ENCODE results near the gene ZNF692.
A peak's percentile ranks its signal among the peaks of the same experiment; 100 is the strongest.

The ZNF692 gene, protein sequence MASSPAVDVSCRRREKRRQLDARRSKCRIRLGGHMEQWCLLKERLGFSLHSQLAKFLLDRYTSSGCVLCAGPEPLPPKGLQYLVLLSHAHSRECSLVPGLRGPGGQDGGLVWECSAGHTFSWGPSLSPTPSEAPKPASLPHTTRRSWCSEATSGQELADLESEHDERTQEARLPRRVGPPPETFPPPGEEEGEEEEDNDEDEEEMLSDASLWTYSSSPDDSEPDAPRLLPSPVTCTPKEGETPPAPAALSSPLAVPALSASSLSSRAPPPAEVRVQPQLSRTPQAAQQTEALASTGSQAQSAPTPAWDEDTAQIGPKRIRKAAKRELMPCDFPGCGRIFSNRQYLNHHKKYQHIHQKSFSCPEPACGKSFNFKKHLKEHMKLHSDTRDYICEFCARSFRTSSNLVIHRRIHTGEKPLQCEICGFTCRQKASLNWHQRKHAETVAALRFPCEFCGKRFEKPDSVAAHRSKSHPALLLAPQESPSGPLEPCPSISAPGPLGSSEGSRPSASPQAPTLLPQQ

DNA sequence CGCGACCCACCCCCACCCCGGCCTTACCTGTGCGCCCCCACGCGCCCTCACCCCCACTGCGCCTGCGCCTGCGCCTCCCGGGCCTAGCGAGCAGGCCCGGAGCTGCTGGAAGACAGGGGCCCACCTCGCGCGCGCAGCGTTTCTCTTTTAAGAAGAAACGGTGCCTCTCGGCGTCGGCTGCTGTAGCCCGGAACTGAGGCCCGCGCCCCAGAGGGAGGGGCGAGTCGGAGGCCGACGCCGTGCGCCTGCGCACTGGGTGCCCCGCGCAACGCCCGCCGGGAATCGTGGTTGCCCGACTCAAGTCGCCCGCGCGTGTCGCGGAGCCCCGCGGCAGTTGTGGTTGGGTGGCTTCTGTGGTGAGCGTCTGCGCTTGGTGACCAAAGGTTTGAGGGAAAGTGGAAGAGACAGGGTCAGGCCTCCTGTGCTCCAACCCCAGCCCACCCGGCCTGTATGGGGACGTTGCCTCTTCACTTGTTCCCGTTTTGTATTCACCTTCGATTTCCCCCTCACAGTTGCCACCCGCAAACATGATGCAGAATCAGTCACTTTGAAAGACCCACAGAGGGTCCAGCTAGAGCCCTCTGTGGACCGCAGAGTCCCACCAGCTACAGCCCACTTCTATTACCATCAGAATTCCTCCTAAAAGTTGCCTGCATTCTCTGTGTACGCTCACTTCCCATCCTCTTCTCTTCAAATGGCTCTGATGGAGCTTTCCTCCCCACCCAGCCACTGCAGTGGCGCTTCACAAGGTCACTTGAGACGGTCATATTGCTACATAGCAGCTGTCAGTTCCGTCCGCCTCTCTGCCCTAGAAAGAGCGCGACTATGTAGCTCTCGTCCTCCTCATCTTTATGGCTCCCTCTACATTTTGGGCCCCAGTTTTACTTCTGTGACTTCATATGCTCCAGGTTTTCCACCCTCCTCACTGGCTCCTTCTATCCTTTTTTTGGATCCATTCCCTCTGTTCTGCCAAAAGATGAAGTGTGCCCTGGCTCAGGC lies at the start of gene ZNF692:
TSS of gene ZNF692 (minus strand) at position 195 of the 999 bp plus-strand sequence. CDS start 776 bp downstream, outside the sequence.
- H3K4me3 ChIP-seq: peak within 1 kb of the TSS; percentile 47
- H3K9me3 ChIP-seq: no peaks in the 10 kb centered on the region
- no peaks in the 10 kb centered on the region; the same call in 1 of the 2 replicates for H3K27me3 ChIP-seq (ENCODE audit: low read depth)
- in situ Hi-C loops (cut with MboI; ENCODE audit: low sequenced_read_pairs): no loop called here
- H3K36me3 ChIP-seq (replicated peaks): peaks cover 23% of the 10 kb centered on the region
- peaks cover 14% of the 10 kb centered on the region for H3K4me1 ChIP-seq
- DNase-seq (ENCODE audit: low spot score in 2 of 2): peak; percentile 93 to 97

DNA sequence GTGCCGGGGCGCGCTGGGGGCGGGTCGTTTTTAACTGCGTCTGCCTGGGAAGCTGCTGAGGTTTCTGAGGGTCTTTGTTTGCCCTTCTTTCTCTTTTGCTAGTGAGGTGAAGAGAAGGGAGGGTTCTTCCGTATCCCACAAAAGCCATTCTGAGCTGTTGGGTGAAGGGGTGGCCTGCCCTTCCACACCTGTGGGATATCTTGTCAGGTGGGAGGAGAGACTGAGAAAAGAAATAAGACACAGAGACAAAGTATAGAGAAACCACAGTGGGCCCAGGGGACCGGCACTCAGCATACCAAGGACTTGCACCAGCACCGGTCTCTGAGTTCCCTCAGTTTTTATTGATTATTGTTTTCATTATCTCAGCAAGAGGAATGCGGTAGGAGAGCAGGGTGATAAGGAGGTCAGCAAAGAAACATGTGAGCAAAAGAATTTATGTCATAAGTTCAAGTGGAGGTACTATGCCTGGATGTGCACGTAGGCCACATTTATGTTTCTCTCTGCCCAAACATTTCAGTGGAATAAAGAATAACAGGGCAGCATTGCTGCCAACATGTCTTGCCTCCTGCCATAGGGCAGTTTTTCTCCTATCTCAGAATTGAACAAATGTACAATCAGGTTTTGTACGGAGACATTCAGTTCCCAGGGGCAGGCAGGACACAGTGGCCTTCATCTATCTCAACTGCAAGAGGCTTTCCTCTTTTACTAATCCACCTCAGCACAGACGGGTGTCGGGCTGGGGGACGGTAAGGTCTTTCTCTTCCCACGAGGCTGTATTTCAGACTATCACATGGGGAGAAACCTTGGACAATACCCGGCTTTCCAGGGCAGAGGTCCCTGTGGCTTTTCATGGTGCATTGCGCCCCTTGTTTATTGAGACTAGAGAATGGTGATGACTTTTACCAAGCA lies 48.1 kb upstream of the ZNF692 start:
- DNase-seq (ENCODE audit: low spot score in 2 of 2): no peak
- H3K36me3 ChIP-seq (replicated peaks): no peaks in the 10 kb centered on the region
- in situ Hi-C loops (cut with MboI; ENCODE audit: low sequenced_read_pairs): no loop called here
- H3K4me1 ChIP-seq: peaks cover 8% of the 10 kb centered on the region
- H3K4me3 ChIP-seq: peak overlapping the region; percentile 36
- H3K9me3 ChIP-seq: no peaks in the 10 kb centered on the region
- no peaks in the 10 kb centered on the region; the same call in 1 of the 2 replicates for H3K27me3 ChIP-seq (ENCODE audit: low read depth)

DNA sequence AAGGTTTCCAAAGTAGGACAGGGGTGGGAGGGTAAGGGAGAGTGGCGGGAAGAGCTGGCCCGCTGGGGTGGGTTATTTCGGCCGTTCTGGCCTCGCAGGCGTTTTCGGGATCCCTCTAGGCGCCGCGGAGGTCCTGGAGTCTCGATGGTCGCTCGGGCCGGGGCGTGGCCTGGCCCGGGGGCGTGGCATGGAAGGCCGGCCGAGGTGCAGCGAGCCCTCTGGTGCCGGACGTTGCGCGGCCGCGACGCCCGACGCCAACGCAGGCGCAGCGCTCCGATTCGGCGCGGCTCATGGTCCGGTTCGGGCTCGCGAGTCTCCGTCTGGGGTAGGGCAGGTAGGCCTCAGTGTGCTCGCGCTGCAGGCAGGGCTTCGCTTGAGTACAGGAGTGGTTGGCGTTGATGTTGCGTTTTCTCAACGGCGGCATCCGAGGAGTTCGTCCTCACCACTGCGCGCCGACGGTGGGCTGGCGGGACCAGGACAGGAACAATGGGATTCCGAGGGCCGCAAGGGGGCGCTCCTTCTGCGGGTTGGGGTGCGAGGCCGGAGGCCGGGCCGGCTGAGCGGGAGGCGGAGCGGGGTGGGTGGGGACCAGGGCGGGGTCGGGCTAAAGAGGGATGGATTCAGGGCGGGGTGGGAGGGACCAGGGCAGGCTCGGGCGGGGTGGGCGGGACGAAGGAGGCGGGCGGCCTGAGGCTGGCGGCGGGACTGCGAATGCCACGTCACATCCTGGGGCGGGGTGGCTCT lies 47.3 kb upstream of the ZNF692 start, which contains the start of gene PGBD2:
TSS of gene PGBD2 (plus strand) at position 227 of the 744 bp plus-strand sequence. CDS start 7,628 bp downstream, outside the sequence.
- Histone ChIP-seq H3K9me3 (no peaks in the 10 kb centered on the region), H3K27me3 (ENCODE audit: low read depth) (peaks cover 7% of the 10 kb centered on the region), H3K36me3 (replicated peaks) (no peaks in the 10 kb centered on the region), H3K4me3 (peak within 1 kb of the TSS; percentile 59), H3K4me1 (peaks cover 8% of the 10 kb centered on the region)
- in situ Hi-C loops (cut with MboI; ENCODE audit: low sequenced_read_pairs): no loop called here
- DNase-seq (ENCODE audit: low spot score in 2 of 2): peak; percentile 89 to 97

DNA sequence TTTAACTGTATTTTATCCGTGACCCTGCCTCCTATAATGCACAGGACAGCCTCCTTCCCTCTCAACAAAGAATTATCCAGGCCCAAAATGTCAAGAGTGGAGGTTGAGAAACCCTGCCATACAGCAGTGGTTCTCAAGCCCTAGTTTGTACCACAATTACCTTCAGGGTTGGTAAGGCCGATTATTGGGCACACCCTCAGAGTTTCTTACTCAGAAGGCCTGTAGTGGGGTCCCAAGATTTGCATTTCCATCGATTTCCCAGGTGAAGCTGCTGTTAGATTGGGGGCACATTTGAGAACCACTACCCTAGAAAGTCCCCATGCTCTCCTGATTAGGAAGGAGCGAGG lies 46.8 kb upstream of the ZNF692 start:
- Histone ChIP-seq H3K9me3 (no peaks in the 10 kb centered on the region), H3K27me3 (ENCODE audit: low read depth) (peaks cover 13% of the 10 kb centered on the region), H3K4me1 (peaks cover 8% of the 10 kb centered on the region), H3K4me3 (peak overlapping the region; percentile 59), H3K36me3 (replicated peaks) (no peaks in the 10 kb centered on the region)
- in situ Hi-C loops (cut with MboI; ENCODE audit: low sequenced_read_pairs): no loop called here
- no peak for DNase-seq (ENCODE audit: low spot score in 2 of 2)

DNA sequence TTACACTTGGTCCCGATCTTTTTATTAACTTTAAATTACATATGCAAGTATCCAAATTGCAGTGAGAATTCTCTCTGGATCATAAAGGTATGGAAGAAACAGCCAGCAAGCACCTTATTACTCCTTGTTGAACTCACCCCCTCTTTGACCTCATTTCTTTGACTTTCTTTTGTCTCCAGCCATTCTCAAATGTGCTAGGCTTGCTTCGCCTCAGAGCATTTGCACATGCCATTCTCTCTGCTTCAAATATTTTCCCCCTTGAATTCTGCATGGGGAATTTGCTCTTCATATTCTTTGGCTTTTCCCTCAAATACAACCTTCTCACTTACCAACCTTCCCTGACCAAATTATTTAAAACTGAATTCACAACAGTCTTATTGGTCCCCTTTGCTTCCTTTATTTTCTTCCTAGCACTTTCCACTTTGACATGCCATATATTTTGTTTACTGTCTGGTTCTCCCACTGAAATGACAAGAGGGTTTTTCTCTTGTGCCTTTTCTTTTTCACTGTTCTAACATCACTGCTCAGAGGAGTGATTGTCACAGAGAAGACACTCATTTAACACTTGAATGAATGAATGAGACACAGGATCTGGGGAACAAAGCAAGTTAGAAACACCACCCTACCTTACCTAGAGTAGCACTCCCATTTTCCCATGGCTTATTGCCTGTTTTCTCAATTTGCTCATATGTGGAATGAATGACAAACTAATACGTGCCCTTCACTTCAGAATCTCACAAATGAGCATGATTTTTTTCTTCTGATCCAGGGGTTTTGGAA lies 45.7 kb upstream of the ZNF692 start:
- peaks cover 19% of the 10 kb centered on the region for H3K27me3 ChIP-seq (ENCODE audit: low read depth)
- in situ Hi-C loops (cut with MboI; ENCODE audit: low sequenced_read_pairs): no loop called here
- no peaks in the 10 kb centered on the region for H3K36me3 ChIP-seq (replicated peaks)
- H3K4me3 ChIP-seq: no peak overlapping the region
- H3K4me1 ChIP-seq: peaks cover 8% of the 10 kb centered on the region
- no peak for DNase-seq (ENCODE audit: low spot score in 2 of 2)
- H3K9me3 ChIP-seq: no peaks in the 10 kb centered on the region

DNA sequence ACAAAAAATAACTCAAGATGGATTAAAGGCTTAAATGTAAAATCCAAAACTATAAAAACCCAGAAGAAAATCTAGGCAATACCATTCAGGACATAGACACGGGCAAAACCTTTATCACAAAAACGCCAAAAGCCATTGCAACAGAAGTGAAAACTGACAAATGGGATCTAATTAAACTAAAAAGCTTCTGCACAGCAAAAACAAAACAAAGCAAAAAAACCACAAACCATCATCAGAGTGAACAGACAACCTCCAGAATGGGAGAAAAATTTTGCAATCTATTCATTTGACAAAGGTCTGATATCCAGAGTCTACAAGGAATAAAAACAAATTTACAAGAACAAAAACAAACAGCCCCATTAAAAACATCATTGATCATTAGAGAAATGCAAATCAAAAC lies 42.7 kb upstream of the ZNF692 start:
- in situ Hi-C loops (cut with MboI; ENCODE audit: low sequenced_read_pairs): no loop called here
- Histone ChIP-seq H3K9me3 (no peaks in the 10 kb centered on the region), H3K27me3 (ENCODE audit: low read depth) (peaks cover 25% of the 10 kb centered on the region), H3K36me3 (replicated peaks) (no peaks in the 10 kb centered on the region), H3K4me3 (no peak overlapping the region), H3K4me1 (peaks cover 5% of the 10 kb centered on the region)
- no peak for DNase-seq (ENCODE audit: low spot score in 2 of 2)

DNA sequence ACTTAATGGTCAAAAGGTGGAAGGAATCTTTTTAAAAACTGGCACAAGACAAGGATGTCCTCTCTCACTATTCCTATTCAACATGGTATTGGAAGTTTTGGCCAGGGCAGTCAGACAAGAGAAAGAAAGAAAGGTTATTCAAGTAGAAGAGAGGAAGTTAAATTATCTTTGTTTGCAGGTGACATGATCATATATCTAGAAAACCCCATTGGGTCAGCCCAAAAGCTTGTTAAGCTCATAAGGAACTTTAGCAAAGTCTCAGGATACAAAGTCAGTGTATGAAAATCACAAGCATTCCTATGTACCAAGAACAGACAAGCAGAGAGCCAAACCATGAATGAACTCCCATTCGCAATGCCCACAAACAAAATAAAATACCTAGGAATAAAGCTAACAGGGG lies 41.8 kb upstream of the ZNF692 start:
- H3K4me1 ChIP-seq: peaks cover 3% of the 10 kb centered on the region
- H3K27me3 ChIP-seq (ENCODE audit: low read depth): peaks cover 26% of the 10 kb centered on the region
- DNase-seq (ENCODE audit: low spot score in 2 of 2): no peak
- H3K36me3 ChIP-seq (replicated peaks): no peaks in the 10 kb centered on the region
- no peak overlapping the region for H3K4me3 ChIP-seq
- in situ Hi-C loops (cut with MboI; ENCODE audit: low sequenced_read_pairs): no loop called here
- no peaks in the 10 kb centered on the region for H3K9me3 ChIP-seq

DNA sequence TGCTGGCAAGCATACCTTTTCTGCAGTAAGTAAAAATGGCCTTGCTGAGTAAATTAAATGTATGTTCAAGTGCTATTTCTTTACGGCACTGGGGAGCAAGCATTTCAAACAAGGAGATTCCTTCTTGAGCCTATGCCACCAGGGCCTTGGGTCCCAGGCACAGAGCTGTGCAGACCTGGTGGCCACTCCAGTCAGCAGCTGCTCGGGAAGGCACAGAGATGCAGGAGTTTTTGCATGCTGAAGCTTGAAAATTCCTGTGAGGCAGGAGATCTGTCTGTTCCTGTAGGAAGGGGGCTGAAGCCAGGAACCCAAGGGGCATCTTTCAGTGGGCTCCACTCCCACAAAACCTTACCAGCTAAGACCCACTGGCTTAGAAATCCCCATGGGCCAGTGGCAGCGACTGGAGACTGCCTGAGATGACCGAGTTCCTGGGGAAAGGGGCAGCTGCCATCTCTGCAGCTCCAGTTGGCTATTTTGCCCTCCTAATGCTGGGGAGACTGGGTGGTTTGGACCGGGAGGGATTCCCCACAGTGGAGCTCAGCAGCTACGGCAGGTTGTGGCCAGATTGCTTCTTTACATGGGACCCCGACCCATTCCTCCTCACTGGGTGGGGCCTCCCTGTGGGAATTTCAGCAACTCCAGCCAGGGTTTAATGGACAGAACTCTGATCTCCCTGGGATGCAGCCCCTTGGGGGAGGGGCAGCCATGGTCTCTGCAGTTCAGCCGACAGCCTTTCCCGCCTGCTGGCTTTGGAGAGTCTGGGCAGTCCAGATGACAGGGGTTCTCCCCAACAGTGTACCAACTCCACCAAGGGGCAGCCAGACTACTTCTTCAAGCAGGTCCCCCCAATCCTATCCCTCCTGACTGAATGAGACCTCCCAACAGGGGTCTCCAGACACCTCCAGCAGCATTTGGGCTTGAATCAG lies 38.8 kb upstream of the ZNF692 start:
- DNase-seq (ENCODE audit: low spot score in 2 of 2): no peak
- no peaks in the 10 kb centered on the region for H3K36me3 ChIP-seq (replicated peaks)
- H3K9me3 ChIP-seq: no peaks in the 10 kb centered on the region
- H3K4me1 ChIP-seq: no peaks in the 10 kb centered on the region
- H3K27me3 ChIP-seq (ENCODE audit: low read depth): peaks cover 32% of the 10 kb centered on the region
- in situ Hi-C loops (cut with MboI; ENCODE audit: low sequenced_read_pairs): no loop called here
- no peak overlapping the region for H3K4me3 ChIP-seq

DNA sequence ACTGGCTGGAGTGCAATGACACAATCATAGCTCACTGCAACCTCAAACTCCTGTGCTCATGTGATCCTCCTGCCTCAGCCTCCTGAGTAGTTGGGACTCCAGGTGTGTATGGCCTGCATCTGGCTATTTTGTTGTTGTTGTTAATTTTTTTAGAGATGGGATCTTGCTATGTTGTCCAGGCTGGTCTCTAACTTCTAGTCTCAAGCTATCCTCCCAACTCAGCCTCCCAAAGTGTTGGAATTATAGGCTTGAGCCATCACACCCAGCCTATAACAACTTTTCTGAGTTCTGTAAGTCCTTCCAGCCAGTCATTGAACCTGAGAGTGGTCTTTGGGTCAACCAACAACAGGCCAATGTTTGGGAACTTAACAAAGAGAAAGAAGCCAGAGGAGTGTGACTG lies 36.0 kb upstream of the ZNF692 start:
- Histone ChIP-seq H3K27me3 (ENCODE audit: low read depth) (peaks cover 17% of the 10 kb centered on the region; the same call in 1 of the 2 replicates), H3K9me3 (no peaks in the 10 kb centered on the region), H3K36me3 (replicated peaks) (no peaks in the 10 kb centered on the region), H3K4me3 (no peak overlapping the region), H3K4me1 (no peaks in the 10 kb centered on the region)
- in situ Hi-C loops (cut with MboI; ENCODE audit: low sequenced_read_pairs): no loop called here
- DNase-seq (ENCODE audit: low spot score in 2 of 2): no peak

DNA sequence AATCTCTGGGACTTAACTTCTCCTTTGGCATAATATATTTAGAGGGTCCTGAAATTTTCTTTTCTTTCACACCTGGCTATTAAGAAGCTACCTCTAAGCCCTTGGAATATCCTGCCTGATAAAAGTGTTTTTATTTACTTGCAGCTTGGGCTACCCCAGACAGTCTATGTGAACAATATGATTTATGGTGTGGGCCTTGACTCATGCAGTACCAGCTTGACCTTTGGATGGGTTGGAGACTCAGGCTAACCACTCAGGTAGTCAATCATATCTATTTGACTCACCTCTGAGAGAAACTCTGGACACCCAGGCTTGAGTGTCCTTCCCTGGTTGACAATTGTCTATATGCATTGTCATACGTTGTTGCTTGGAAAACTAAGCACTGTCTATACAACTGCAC lies 33.7 kb upstream of the ZNF692 start:
- H3K4me3 ChIP-seq: no peak overlapping the region
- no peaks in the 10 kb centered on the region for H3K9me3 ChIP-seq
- peaks cover 13% of the 10 kb centered on the region; the same call in 1 of the 2 replicates for H3K27me3 ChIP-seq (ENCODE audit: low read depth)
- no peak for DNase-seq (ENCODE audit: low spot score in 2 of 2)
- no peaks in the 10 kb centered on the region for H3K4me1 ChIP-seq
- H3K36me3 ChIP-seq (replicated peaks): no peaks in the 10 kb centered on the region
- in situ Hi-C loops (cut with MboI; ENCODE audit: low sequenced_read_pairs): no loop called here

DNA sequence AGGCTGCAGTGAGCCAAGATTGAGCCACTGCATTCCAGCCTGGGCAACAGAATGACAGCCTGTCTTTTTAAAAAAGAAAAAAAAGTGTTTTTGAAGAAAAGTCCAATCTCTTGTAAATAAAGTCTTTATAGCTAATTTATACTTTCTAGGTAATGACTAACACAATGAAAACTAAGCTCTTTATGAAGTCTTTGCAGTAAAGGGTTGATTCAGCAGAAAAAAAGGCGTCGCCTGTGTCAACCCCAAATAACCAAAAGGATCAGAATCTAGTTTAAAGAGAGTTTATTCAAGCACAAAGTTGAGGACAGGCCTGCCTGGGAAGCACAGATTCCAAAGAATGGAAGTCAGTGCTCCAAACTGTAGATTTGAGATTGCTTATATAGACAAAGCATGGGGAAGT lies 32.9 kb upstream of the ZNF692 start:
- peaks cover 13% of the 10 kb centered on the region; the same call in 1 of the 2 replicates for H3K27me3 ChIP-seq (ENCODE audit: low read depth)
- H3K4me3 ChIP-seq: no peak overlapping the region
- no peaks in the 10 kb centered on the region for H3K9me3 ChIP-seq
- H3K4me1 ChIP-seq: no peaks in the 10 kb centered on the region
- DNase-seq (ENCODE audit: low spot score in 2 of 2): no peak
- in situ Hi-C loops (cut with MboI; ENCODE audit: low sequenced_read_pairs): no loop called here
- H3K36me3 ChIP-seq (replicated peaks): no peaks in the 10 kb centered on the region
